Endothelial cell of umbilical vein (primary cell): ENCODE data around the gene TSPAN14. TPM values are rescaled to one million over a fixed set of nuclear protein-coding genes. Genes with fewer than 3 reads are reported as not detected.

Experiments
- BruUV-seq: library from RNA; stranded (reverse); fragments of 400-500 nt; replicated peaks from 2 replicates; lab custom pipeline; 2021; lab: Mats Ljungman, UMichigan
- CTCF ChIA-PET: fragments of 300-600, 350-600 bp; sonication (Branson Sonifier 250); formaldehyde crosslinking; loops from one replicate; lab custom pipeline; 2021; ENCODE audit warnings: antibody characterized with exemption, inconsistent platforms; lab: Charles Lee
- POLR2A ChIA-PET: fragments of 300-600, 350-600 bp; sonication (Branson Sonifier 250); formaldehyde crosslinking; loops from one replicate; lab custom pipeline; 2021; ENCODE audit warnings: antibody characterized with exemption, inconsistent platforms; lab: Charles Lee
- DNase-seq: peaks from one replicate; pipeline ENCODE4 v3.0.0-alpha.2; 2011; ENCODE audit warnings: low read depth, low spot score
- FAIRE-seq: peaks from 2 replicates; lab custom pipeline; 2011; peaks lifted over from hg19 to GRCh38; lab: Jason Lieb, UNC
- H2AFZ ChIP-seq: 2 replicates; pipeline ENCODE4 v1.6.0; 2012; ENCODE audit warnings: low read depth, low read length, control low read depth, inconsistent platforms
- H3K27ac ChIP-seq: 2 replicates; pipeline ENCODE4 v1.5.1; 2011; ENCODE audit warnings: low read depth, mild to moderate bottlenecking, control low read depth, low read length, moderate library complexity; ENCODE audit not compliant: insufficient read depth
- H3K27me3 ChIP-seq, 2 experiments: 2 replicates each; pipeline versions ENCODE4 v1.6.0 to v1.6.1; 2011; ENCODE audit warnings: low read length in 2 of 2, mixed read lengths in 1 of 2; ENCODE audit not compliant: control insufficient read depth in 2 of 2, insufficient read depth in 2 of 2
- H3K36me3 ChIP-seq, 2 experiments: 2 replicates in 1 of 2; 3 replicates in 1 of 2; pipeline ENCODE4 v1.5.1; 2011; ENCODE audit warnings: low read length in 2 of 2, mild to moderate bottlenecking in 1 of 2, moderate library complexity in 1 of 2; ENCODE audit not compliant: control insufficient read depth in 2 of 2, insufficient read depth in 2 of 2; ENCODE audit errors: extremely low read depth in 1 of 2
- H3K4me1 ChIP-seq: 3 replicates; pipeline ENCODE4 v1.5.1; 2011; ENCODE audit warnings: mild to moderate bottlenecking, low read length; ENCODE audit not compliant: control insufficient read depth, insufficient read depth; ENCODE audit errors: extremely low read depth
- H3K4me2 ChIP-seq: 2 replicates; pipeline ENCODE4 v1.6.1; 2011; ENCODE audit warnings: low read length, control low read depth, mixed read lengths; ENCODE audit not compliant: insufficient read depth
- H3K4me3 ChIP-seq, 3 experiments: fragments of 200-600 bp in 1 of 3; sonication (generic), shearing (Covaris generic) in 1 of 3; replicated peaks in 1 of 3; 2 replicates each; pipeline ENCODE4 v1.5.1; 2011 to 2016; ENCODE audit warnings: control low read depth in 3 of 3, low read length in 3 of 3, mild to moderate bottlenecking in 2 of 3, inconsistent platforms in 1 of 3, low read depth in 1 of 3, moderate library complexity in 1 of 3; ENCODE audit not compliant: insufficient read depth in 1 of 3
- H3K79me2 ChIP-seq: 2 replicates; pipeline ENCODE4 v1.6.0; 2012; ENCODE audit warnings: low read length, inconsistent platforms; ENCODE audit not compliant: control insufficient read depth, insufficient read depth
- H3K9ac ChIP-seq: replicated peaks from 2 replicates; pipeline ENCODE3; 2011; ENCODE audit warnings: low read length, control low read depth; ENCODE audit not compliant: insufficient read depth; ENCODE audit errors: extremely low read depth
- H3K9me1 ChIP-seq: replicated peaks from 3 replicates; pipeline ENCODE4 v1.6.0; 2011; ENCODE audit warnings: mild to moderate bottlenecking, low read length; ENCODE audit not compliant: control insufficient read depth, insufficient read depth; ENCODE audit errors: extremely low read depth
- H3K9me3 ChIP-seq: replicated peaks from 2 replicates; pipeline ENCODE4 v1.5.1; 2012; ENCODE audit warnings: low read length, inconsistent platforms; ENCODE audit not compliant: control insufficient read depth, insufficient read depth
- H4K20me1 ChIP-seq: replicated peaks from 2 replicates; pipeline ENCODE3; 2011; ENCODE audit warnings: mild to moderate bottlenecking, low read length; ENCODE audit not compliant: control insufficient read depth, insufficient read depth; ENCODE audit errors: extremely low read depth
- CTCF ChIP-seq, 2 donors: IDR thresholded peaks; 1 replicate in 1 of 2; 2 replicates in 1 of 2; pipeline ENCODE4 v1.5.1; 2011; ENCODE audit warnings: low read length in 2 of 2, mild to moderate bottlenecking in 2 of 2, moderate library complexity in 2 of 2, control low read depth in 1 of 2, inconsistent platforms in 1 of 2, low read depth in 1 of 2; ENCODE audit not compliant: insufficient read depth in 1 of 2; ENCODE audit errors: extremely low read depth in 1 of 2
- EZH2 ChIP-seq: IDR thresholded peaks from 2 replicates; pipeline ENCODE4 v1.6.1; 2012; ENCODE audit warnings: borderline replicate concordance, low read depth, mild to moderate bottlenecking, moderate library complexity, low read length, inconsistent platforms; ENCODE audit not compliant: severe bottlenecking
- FOS ChIP-seq: IDR thresholded peaks from 2 replicates; pipeline ENCODE4 v1.6.1; 2011; ENCODE audit warnings: mild to moderate bottlenecking, low read length, moderate library complexity, borderline replicate concordance; ENCODE audit not compliant: insufficient read depth
- JUN ChIP-seq: IDR thresholded peaks from 2 replicates; pipeline ENCODE4 v1.6.1; 2011; ENCODE audit warnings: borderline replicate concordance, low read depth; ENCODE audit not compliant: insufficient read length, insufficient read depth
- MYC ChIP-seq: IDR thresholded peaks from one replicate; pipeline ENCODE4 v1.6.1; 2011; ENCODE audit warnings: mild to moderate bottlenecking, low read depth, low read length
- POLR2A ChIP-seq: IDR thresholded peaks from 2 replicates; pipeline ENCODE4 v1.6.1; 2012; ENCODE audit warnings: low read depth, mild to moderate bottlenecking, control low read depth, low read length
- POLR2AphosphoS5 ChIP-seq: IDR thresholded peaks from 2 replicates; pipeline ENCODE4 v1.6.1; 2012; ENCODE audit warnings: low read depth, mild to moderate bottlenecking, control low read depth, low read length, moderate library complexity; ENCODE audit not compliant: insufficient read depth
- dilution Hi-C: fragments of 300-500 bp; cut with MboI; formaldehyde crosslinking; loops from one replicate; pipeline ENCODE4 v1.15.0; 2019; ENCODE audit warnings: low sequenced_read_pairs; ENCODE audit not compliant: extremely low pct_ligation_motif_present
- intact Hi-C: fragments of 100-400 bp; cut with micrococcal nuclease; formaldehyde crosslinking; loops from one replicate; pipeline ENCODE4 v1.10.0; 2022
- polyA plus RNA-seq, 4 experiments: library from polyadenylated mRNA; depleted of rRNA in 3 of 4; stranded (reverse) in 3 of 4; unstranded in 1 of 4; fragments of >200 nt; gene quantifications; 2 replicates each; pipeline versions ENCODE4 v1.2.1 to v1.2.3, GENCODE V29; 2011 to 2012; ENCODE audit warnings: missing spikeins in 1 of 4
- total RNA-seq: library from RNA; stranded (reverse); gene quantifications from 2 replicates; pipeline ENCODE4 v1.2.3, GENCODE V29; 2021

Gene TSPAN14
- total and polyA plus RNA-seq, 2 donors (not counting 3 experiments of a cell fraction or from before 2014, with no cell fraction given): 210 to 242 TPM

GRCh38 chr10:80554050-80554449, 99.9 kb downstream of the TSPAN14 start:
- Histone ChIP-seq H3K79me2 (no peaks in the 10 kb centered on the region), H3K4me3 (no peak overlapping the region), H2AFZ (no peak overlapping the region), H4K20me1 (no peaks in the 10 kb centered on the region), H3K36me3 (no peaks in the 10 kb centered on the region), H3K9ac (no peak overlapping the region), H3K4me1 (no peaks in the 10 kb centered on the region), H3K27ac (no peak overlapping the region), H3K27me3 (peaks cover 11 to 18% of the 10 kb centered on the region in 2 experiments), H3K4me2 (no peak overlapping the region), H3K9me3 (no peaks in the 10 kb centered on the region), H3K9me1 (no peaks in the 10 kb centered on the region)
- dilution Hi-C loops: no loop called here
- DNase-seq: no peak
- POLR2A ChIA-PET: no interaction called here
- intact Hi-C loops: no loop called here
- no peak for FAIRE-seq
- BruUV-seq: no TSS peak
- CTCF ChIA-PET: interaction anchor here (1.1 to 1.2 kb wide), 2 partner anchors 11 to 42 kb away, joined by 3 read pairs; no protein-coding TSS in a partner anchor
- TF ChIP-seq CTCF (IDR thresholded peaks at IDR 0.05; ENCODE audit: extremely low read depth in 1 of 2, insufficient read depth in 1 of 2, low read depth in 1 of 2, low read length in 2 of 2) (no peak), POLR2A (no peak), POLR2AphosphoS5 (no peak), MYC (no peak)

- no peak overlapping the region for H2AFZ ChIP-seq
- H3K9ac ChIP-seq: no peak overlapping the region
- no peaks in the 10 kb centered on the region for H3K79me2 ChIP-seq
- H4K20me1 ChIP-seq: no peaks in the 10 kb centered on the region
- no TSS peak for BruUV-seq
- CTCF ChIA-PET: interaction anchor here (1.0 to 1.5 kb wide), 3 partner anchors 14 to 107 kb away, joined by 3 read pairs; no protein-coding TSS in a partner anchor
- FAIRE-seq (no peak), DNase-seq (no peak)
- intact Hi-C loops: no loop called here
- H3K9me1 ChIP-seq: no peaks in the 10 kb centered on the region
- H3K4me3 ChIP-seq: no peak overlapping the region
- H3K27ac ChIP-seq: no peak overlapping the region
- TF ChIP-seq CTCF (IDR thresholded peaks at IDR 0.05; ENCODE audit: extremely low read depth in 1 of 2, insufficient read depth in 1 of 2, low read depth in 1 of 2, low read length in 2 of 2) (no peak), EZH2 (no peak), FOS (no peak), POLR2AphosphoS5 (no peak), JUN (no peak)
- no peak overlapping the region for H3K4me2 ChIP-seq
- H3K4me1 ChIP-seq: no peaks in the 10 kb centered on the region
- H3K36me3 ChIP-seq: no peaks in the 10 kb centered on the region
- H3K27me3 ChIP-seq: peaks cover 11 to 18% of the 10 kb centered on the region in 2 experiments
- POLR2A ChIA-PET: no interaction called here
- no peaks in the 10 kb centered on the region for H3K9me3 ChIP-seq
- dilution Hi-C loops: no loop called here
Observed at GRCh38 chr10:80555415-80555814, 101.3 kb downstream of the TSPAN14 start.
